COLO668 (cell line): Measurements from ENCODE around the gene CHRNB2.

ENCODE experiments used
- DNase-seq: peaks from one replicate; lab custom pipeline; 2025; ENCODE audit not compliant: unreplicated experiment; lab: John Stamatoyannopoulos, UW

Gene CHRNB2

GRCh38 chr1:154552036-154552435 is 15.5 kb upstream of the CHRNB2 start:
- DNase-seq, result no peak

- DNase-seq, result no peak
These were observed 14.2 kb upstream of the CHRNB2 start for GRCh38 chr1:154553056-154554030.

GRCh38 chr1:154556422-154556821 is 11.2 kb upstream of the CHRNB2 start:
- DNase-seq, result no peak

- DNase-seq, result no peak
These were observed 10.2 kb upstream of the CHRNB2 start for GRCh38 chr1:154557248-154557938.

- DNase-seq, result peak; percentile 68
These were observed 9.4 kb upstream of the CHRNB2 start, which contains the start of gene UBE2Q1 for GRCh38 chr1:154557939-154558719. UBE2Q1 (minus strand) TSS chr1:154558662; CDS start chr1:154558553, 109 bp downstream.

GRCh38 chr1:154558720-154559465 is 8.7 kb upstream of the CHRNB2 start:
- DNase-seq, result peak; percentile 99

GRCh38 chr1:154559466-154560044 is 8.0 kb upstream of the CHRNB2 start:
- DNase-seq, result peak; percentile 90

- DNase-seq, result no peak
These were observed 1.7 kb upstream of the CHRNB2 start for GRCh38 chr1:154565876-154566275.

GRCh38 chr1:154568157-154568815 is 708 bp downstream of the CHRNB2 start:
- no peak for DNase-seq

GRCh38 chr1:154571244-154571963 is 3.8 kb downstream of the CHRNB2 start:
- DNase-seq, result no peak

GRCh38 chr1:154571964-154572288 is 4.3 kb downstream of the CHRNB2 start:
- no peak for DNase-seq

- DNase-seq, result no peak
These were observed 5.0 kb downstream of the CHRNB2 start for GRCh38 chr1:154572468-154573167.

- no peak for DNase-seq
These were observed 5.6 kb downstream of the CHRNB2 start for GRCh38 chr1:154573168-154573510.

GRCh38 chr1:154574716-154575115 is 7.1 kb downstream of the CHRNB2 start:
- DNase-seq, result peak; percentile 54

GRCh38 chr1:154575147-154575927 is 7.8 kb downstream of the CHRNB2 start:
- DNase-seq, result no peak

GRCh38 chr1:154575951-154576566 is 8.5 kb downstream of the CHRNB2 start:
- DNase-seq, result no peak

- DNase-seq, result no peak
These were observed 9.9 kb downstream of the CHRNB2 start for GRCh38 chr1:154577346-154578057.
